Astrocyte (in vitro differentiated cells and primary cell): ENCODE data around the gene HEG1. TPM values are rescaled to one million over a fixed set of nuclear protein-coding genes. Genes with fewer than 3 reads are reported as not detected.

ENCODE experiments used
- DNase-seq: peaks from one replicate; pipeline ENCODE4 v3.0.0-alpha.2; 2010; ENCODE audit warnings: low read depth
- FAIRE-seq: peaks from 2 replicates; lab custom pipeline; 2011; peaks lifted over from hg19 to GRCh38; lab: Jason Lieb, UNC
- H2AFZ ChIP-seq: 2 replicates; pipeline ENCODE4 v1.6.0; 2012; ENCODE audit warnings: low read depth, low read length, inconsistent platforms
- H3K27ac ChIP-seq: 2 replicates; pipeline ENCODE4 v1.5.1; 2011; ENCODE audit warnings: low read depth, low read length, inconsistent platforms
- H3K27me3 ChIP-seq: 2 replicates; pipeline ENCODE4 v1.6.0; 2011; ENCODE audit warnings: low read length, inconsistent platforms; ENCODE audit not compliant: insufficient read depth
- H3K36me3 ChIP-seq: 2 replicates; pipeline ENCODE4 v1.5.1; 2011; ENCODE audit warnings: low read length, inconsistent platforms; ENCODE audit not compliant: insufficient read depth
- H3K4me1 ChIP-seq: 2 replicates; pipeline ENCODE4 v1.5.1; 2011; ENCODE audit warnings: low read length, inconsistent platforms; ENCODE audit not compliant: insufficient read depth
- H3K4me2 ChIP-seq: 2 replicates; pipeline ENCODE4 v1.6.0; 2012; ENCODE audit warnings: low read length, inconsistent platforms
- H3K4me3 ChIP-seq: 2 replicates; pipeline ENCODE4 v1.5.1; 2011; ENCODE audit warnings: low read depth, mild to moderate bottlenecking, low read length, inconsistent platforms; ENCODE audit not compliant: insufficient read depth
- H3K79me2 ChIP-seq: 2 replicates; pipeline ENCODE4 v1.6.0; 2012; ENCODE audit warnings: mild to moderate bottlenecking, low read length, inconsistent platforms; ENCODE audit not compliant: insufficient read depth
- H3K9ac ChIP-seq: 2 replicates; pipeline ENCODE4 v1.6.0; 2012; ENCODE audit warnings: mild to moderate bottlenecking, low read length, inconsistent platforms
- H3K9me3 ChIP-seq: 2 replicates; pipeline ENCODE4 v1.5.1; 2012; ENCODE audit warnings: low read depth, mild to moderate bottlenecking, low read length, inconsistent platforms; ENCODE audit not compliant: insufficient read depth
- H4K20me1 ChIP-seq: 2 replicates; pipeline ENCODE4 v1.6.0; 2012; ENCODE audit warnings: low read length, inconsistent platforms; ENCODE audit not compliant: insufficient read depth
- H3K27ac Mint-ChIP-seq: one replicate; pipeline ENCODE4 v1.8.0; 2021; ENCODE audit warnings: mild to moderate bottlenecking, mixed read lengths; ENCODE audit not compliant: unreplicated experiment
- H3K27me3 Mint-ChIP-seq: one replicate; pipeline ENCODE4 v1.8.0; 2021; ENCODE audit warnings: low read depth, mixed read lengths; ENCODE audit not compliant: unreplicated experiment
- H3K36me3 Mint-ChIP-seq: one replicate; pipeline ENCODE4 v1.8.0; 2021; ENCODE audit warnings: low read depth, mixed read lengths; ENCODE audit not compliant: unreplicated experiment
- H3K4me1 Mint-ChIP-seq: one replicate; pipeline ENCODE4 v1.8.0; 2021; ENCODE audit warnings: low read depth, mixed read lengths; ENCODE audit not compliant: unreplicated experiment
- H3K4me3 Mint-ChIP-seq: one replicate; pipeline ENCODE4 v1.8.0; 2021; ENCODE audit warnings: mild to moderate bottlenecking, moderate library complexity, mixed read lengths; ENCODE audit not compliant: unreplicated experiment
- H3K9me3 Mint-ChIP-seq: one replicate; pipeline ENCODE4 v1.8.0; 2021; ENCODE audit warnings: mild to moderate bottlenecking, mixed read lengths; ENCODE audit not compliant: unreplicated experiment
- CTCF ChIP-seq: IDR thresholded peaks from 2 replicates; pipeline ENCODE4 v1.5.1; 2011; ENCODE audit warnings: low read depth, mild to moderate bottlenecking, inconsistent platforms, low read length, moderate library complexity; ENCODE audit not compliant: insufficient read depth
- EZH2 ChIP-seq: IDR thresholded peaks from 2 replicates; pipeline ENCODE4 v1.6.1; 2012; ENCODE audit warnings: mild to moderate bottlenecking, low read length, inconsistent platforms; ENCODE audit not compliant: insufficient read depth
- total RNA-seq: library from RNA; stranded (reverse); gene quantifications from 2 replicates; pipeline ENCODE4 v1.2.1, GENCODE V29; 2021

Gene HEG1
- total RNA-seq, 1 donor from 2014 or later: 65.7 TPM

- peak; percentile 35 for DNase-seq
- peak overlapping the region; percentile 93 for H3K4me3 Mint-ChIP-seq
- Histone ChIP-seq H3K27ac (peak overlapping the region; percentile 93), H3K4me1 (peaks cover 53% of the 10 kb centered on the region), H3K9me3 (no peaks in the 10 kb centered on the region), H3K4me2 (peak overlapping the region; percentile 89), H2AFZ (peak overlapping the region; percentile 16), H3K9ac (peak overlapping the region; percentile 94), H3K4me3 (peak overlapping the region; percentile 97), H3K27me3 (no peaks in the 10 kb centered on the region), H4K20me1 (peaks cover 48% of the 10 kb centered on the region), H3K36me3 (no peaks in the 10 kb centered on the region), H3K79me2 (peaks cover 44% of the 10 kb centered on the region)
- no peak for TF ChIP-seq CTCF
- TF ChIP-seq EZH2: no peak
- H3K4me1 Mint-ChIP-seq: peaks cover 59% of the 10 kb centered on the region
- H3K9me3 Mint-ChIP-seq: no peaks in the 10 kb centered on the region
- H3K27ac Mint-ChIP-seq: peak overlapping the region; percentile 29
- H3K27me3 Mint-ChIP-seq: no peaks in the 10 kb centered on the region
- H3K36me3 Mint-ChIP-seq: no peaks in the 10 kb centered on the region
- peak; percentile 9 for FAIRE-seq
Observed at GRCh38 chr3:125054449-125055329, 1.1 kb downstream of the HEG1 start.

GRCh38 chr3:125054062-125054448 lies 1.7 kb downstream of the HEG1 start:
- no peaks in the 10 kb centered on the region for H3K9me3 Mint-ChIP-seq
- Histone ChIP-seq H3K9me3 (no peaks in the 10 kb centered on the region), H3K27ac (peak overlapping the region; percentile 93), H3K79me2 (peaks cover 50% of the 10 kb centered on the region), H3K36me3 (no peaks in the 10 kb centered on the region), H4K20me1 (peaks cover 55% of the 10 kb centered on the region), H3K27me3 (no peaks in the 10 kb centered on the region), H3K9ac (peak overlapping the region; percentile 94), H3K4me1 (peaks cover 53% of the 10 kb centered on the region), H3K4me3 (peak overlapping the region; percentile 97), H2AFZ (no peak overlapping the region), H3K4me2 (peak overlapping the region; percentile 89)
- H3K4me1 Mint-ChIP-seq: peaks cover 62% of the 10 kb centered on the region
- no peak for TF ChIP-seq EZH2
- no peak for TF ChIP-seq CTCF
- H3K27ac Mint-ChIP-seq: peak overlapping the region; percentile 75
- H3K4me3 Mint-ChIP-seq: peak overlapping the region; percentile 93
- no peak for DNase-seq
- H3K36me3 Mint-ChIP-seq: peaks cover 3% of the 10 kb centered on the region
- no peak for FAIRE-seq
- no peaks in the 10 kb centered on the region for H3K27me3 Mint-ChIP-seq

- Mint-ChIP-seq H3K27me3 (no peaks in the 10 kb centered on the region), H3K27ac (peak overlapping the region; percentile 75), H3K9me3 (no peaks in the 10 kb centered on the region), H3K36me3 (peaks cover 5% of the 10 kb centered on the region), H3K4me3 (peak overlapping the region; percentile 93), H3K4me1 (peaks cover 66% of the 10 kb centered on the region)
- Histone ChIP-seq H3K36me3 (no peaks in the 10 kb centered on the region), H3K9me3 (no peaks in the 10 kb centered on the region), H4K20me1 (peaks cover 62% of the 10 kb centered on the region), H3K9ac (peak overlapping the region; percentile 94), H2AFZ (no peak overlapping the region), H3K4me1 (peaks cover 53% of the 10 kb centered on the region), H3K27me3 (no peaks in the 10 kb centered on the region), H3K4me2 (peak overlapping the region; percentile 89), H3K4me3 (peak overlapping the region; percentile 52), H3K79me2 (peaks cover 58% of the 10 kb centered on the region), H3K27ac (peak overlapping the region; percentile 93)
- FAIRE-seq (no peak), DNase-seq (no peak)
- TF ChIP-seq CTCF (no peak), EZH2 (no peak)
Observed at GRCh38 chr3:125053304-125053699, 2.5 kb downstream of the HEG1 start.
